GM12873 (cell line): ENCODE data around the gene GPC6.

Source experiments
- CTCF ChIP-seq: IDR thresholded peaks from 2 replicates; pipeline ENCODE4 v1.5.1; 2012; ENCODE audit warnings: low read depth, mild to moderate bottlenecking, moderate library complexity, low read length, control low read depth; ENCODE audit not compliant: insufficient read depth; ENCODE audit errors: missing control alignments

GPC6 gene

DNA sequence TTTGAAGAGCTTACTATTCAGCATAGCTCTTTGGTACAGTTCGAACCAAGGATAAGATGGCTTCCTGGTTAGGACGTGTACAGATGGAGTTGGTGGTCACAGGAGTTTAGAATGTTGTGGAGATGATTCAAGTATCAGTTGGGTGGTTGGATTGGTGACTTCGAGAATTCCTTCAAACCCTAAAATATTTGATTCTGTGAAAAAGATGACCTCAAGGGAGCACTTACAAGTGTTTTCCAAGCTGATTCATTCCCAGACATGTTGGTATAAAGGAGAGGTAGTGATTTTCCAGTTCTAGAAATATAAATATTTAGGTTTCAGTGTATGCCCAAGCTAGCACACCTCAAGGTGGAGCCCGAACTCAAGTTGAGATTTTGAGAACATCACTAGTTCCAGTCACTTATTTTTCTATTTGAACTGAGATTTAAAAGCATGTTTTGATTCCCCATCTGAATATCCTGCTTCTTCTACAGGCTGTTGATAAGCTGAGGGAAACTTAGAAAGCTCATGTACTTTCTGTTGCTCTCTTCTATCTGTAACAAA lies 946.8 kb downstream of the GPC6 start:
- TF ChIP-seq CTCF, result peak; percentile 11

DNA sequence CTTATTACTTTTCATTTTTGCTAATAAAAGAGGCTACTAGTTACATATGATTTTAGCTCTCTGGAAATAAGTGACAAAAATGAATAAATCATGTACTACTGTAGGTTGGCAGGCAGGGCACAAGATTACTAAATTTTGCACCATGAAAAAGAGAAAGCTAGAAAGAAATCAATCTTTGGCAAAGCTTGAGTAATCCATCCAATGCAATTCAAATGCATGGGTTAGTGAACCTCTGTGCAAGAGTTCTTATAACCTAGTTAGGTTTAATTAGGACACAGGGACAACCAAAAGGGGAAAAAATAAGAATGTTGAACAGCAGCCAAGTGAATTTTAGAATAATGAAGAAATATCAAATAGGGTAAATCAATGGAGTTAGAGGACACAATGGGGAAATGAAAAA lies 947.4 kb downstream of the GPC6 start:
- no peak for TF ChIP-seq CTCF

DNA sequence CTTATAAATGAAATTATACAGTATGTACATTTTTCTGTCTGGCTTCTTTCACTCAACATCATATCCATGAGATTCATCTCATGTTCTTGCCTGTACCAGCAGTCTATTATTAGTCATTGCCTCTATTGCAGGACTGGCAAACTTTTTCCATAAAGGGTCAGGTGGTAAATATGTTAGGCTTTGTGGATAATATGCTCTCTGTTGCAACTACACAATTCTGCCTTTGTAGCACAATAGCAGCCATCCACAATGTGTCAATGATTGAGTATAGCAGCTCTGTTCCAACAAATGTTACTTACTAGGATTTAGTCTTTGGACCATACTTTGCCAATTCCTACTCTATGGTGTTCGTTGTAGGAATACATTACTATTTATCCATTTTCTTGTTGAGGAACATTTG lies 948.5 kb downstream of the GPC6 start:
- TF ChIP-seq CTCF, result no peak

DNA sequence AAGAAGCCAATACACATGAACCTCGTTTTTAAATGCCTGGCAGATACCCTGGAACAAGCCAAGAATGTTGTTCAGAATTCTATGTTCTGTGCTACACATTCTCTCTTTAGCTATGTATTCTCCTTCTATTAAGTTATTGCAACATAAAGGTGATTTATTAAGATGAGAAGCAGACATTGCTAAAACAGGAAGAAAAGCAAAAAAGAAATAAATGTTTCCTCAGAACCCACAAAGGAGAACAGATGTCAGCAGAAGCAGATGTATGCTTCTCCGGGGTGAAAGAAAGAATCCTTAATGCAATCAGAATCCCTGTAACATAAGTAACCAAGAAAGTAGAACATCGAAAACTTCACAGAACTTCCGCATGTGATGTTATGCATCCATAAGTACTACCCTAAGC lies 950.0 kb downstream of the GPC6 start:
- TF ChIP-seq CTCF, result no peak

DNA sequence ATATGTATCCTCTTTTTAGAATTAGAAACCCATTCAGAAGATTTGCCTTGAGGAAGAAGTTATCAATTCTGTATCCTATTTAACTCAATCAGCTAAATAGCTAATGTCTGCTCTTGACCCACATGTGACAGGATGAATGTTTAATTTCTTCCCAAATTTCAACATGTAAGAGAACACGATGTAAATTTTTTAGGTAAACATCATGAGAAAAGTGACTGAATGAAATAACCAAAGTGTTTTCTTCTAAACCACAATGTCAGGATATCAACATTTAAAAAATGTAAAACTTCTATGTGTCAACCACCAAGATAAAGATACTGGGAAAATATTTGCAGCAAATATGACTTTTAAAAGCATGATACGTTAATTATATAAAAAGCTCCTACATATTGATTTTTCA lies 950.4 kb downstream of the GPC6 start:
- TF ChIP-seq CTCF, result no peak

DNA sequence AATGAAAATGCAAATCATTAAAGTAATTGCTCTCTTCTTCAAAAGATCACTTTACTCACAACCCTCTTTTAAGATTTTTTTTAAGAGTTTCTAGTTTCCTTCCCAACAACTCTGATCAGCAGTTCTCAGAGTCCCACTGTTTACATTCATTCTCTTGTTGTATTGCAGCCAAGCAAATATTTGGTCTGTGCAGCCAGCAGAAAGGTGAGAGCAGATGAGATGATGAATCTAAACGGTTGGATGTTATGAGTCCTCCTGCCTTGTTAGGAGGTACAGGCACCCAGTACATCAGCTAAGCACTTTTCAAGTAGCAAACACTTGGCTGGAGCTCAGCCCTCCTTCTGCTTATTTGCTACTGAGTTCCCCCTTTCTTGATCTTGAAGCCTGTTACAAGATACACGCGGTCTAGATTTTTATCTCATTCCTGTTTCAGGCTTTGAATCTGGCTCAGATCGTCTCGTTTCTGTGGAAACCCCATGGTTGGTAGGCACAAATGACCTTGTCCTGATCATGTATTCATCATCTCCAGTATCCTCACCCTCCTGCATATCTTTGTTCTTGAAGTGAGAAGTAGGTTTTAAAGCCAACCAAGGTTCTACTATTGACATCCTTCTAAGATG lies 952.1 kb downstream of the GPC6 start:
- no peak for TF ChIP-seq CTCF

DNA sequence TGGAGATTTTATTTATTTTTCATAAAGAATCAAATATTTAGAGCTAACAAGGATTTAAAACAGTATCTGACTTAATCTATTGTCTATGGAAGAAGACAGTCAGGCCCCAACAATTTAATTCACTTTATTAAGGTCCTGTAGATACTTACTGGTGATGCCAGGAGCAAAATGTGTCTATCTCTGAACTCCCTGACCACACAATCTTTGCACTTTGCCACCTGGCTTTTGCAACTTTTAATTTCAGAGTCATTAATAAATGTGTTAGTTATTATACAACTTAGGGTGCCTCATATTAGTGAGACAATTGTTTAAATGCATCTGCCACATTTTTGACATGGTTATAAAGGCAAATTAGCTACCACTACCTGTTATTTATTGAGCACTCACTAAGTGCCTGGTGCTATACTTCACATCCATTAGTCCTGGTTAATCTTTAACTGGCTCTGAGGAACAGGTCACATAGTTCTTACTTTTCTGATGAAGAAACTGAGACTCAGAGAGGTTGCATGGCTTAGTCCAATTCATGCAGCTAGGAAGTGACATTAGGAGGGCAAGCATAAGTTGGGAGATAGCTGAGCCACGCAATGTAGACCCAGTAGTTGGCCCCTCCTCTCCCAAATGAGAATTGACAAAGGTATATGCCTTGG lies 955.0 kb downstream of the GPC6 start:
- TF ChIP-seq CTCF, result no peak
